K562 (cell line): ENCODE results near the gene CCDC97. TPM values are rescaled to one million over a fixed set of nuclear protein-coding genes. Genes with fewer than 3 reads are reported as not detected.

Source experiments
- ATF4 ChIP-seq: fragments of 450-650 bp; formaldehyde crosslinking; IDR thresholded peaks from 2 replicates; pipeline ENCODE4 v1.4.0; 2022; ENCODE audit warnings: mild to moderate bottlenecking, moderate library complexity
- BRD9 ChIP-seq: fragments of 450-650 bp; IDR thresholded peaks from 2 replicates; pipeline ENCODE4 v1.6.1; 2018; ENCODE audit warnings: low read depth; ENCODE audit not compliant: partially characterized antibody
- CREB1 ChIP-seq, 2 experiments: sonication (generic) in 1 of 2; formaldehyde crosslinking in 1 of 2; IDR thresholded peaks; 2 replicates each; pipeline versions ENCODE4 v1.6.1 to v1.8.0; 2012 to 2022; ENCODE audit warnings: inconsistent platforms in 1 of 2, mild to moderate bottlenecking in 1 of 2, missing genetic modification reagents in 1 of 2, moderate library complexity in 1 of 2
- ELK1 ChIP-seq: sonication (generic); formaldehyde crosslinking; IDR thresholded peaks from 2 replicates; pipeline ENCODE4 v1.8.1; 2022; ENCODE audit warnings: missing genetic modification reagents
- HBP1 ChIP-seq: fragments of 450-650 bp; formaldehyde crosslinking; IDR thresholded peaks from 2 replicates; pipeline ENCODE4 v1.4.0; 2022; ENCODE audit warnings: missing genetic modification characterization
- HNRNPK ChIP-seq: fragments of 200-400 bp; formaldehyde crosslinking; IDR thresholded peaks from one replicate; pipeline ENCODE4 v1.6.1; 2018; ENCODE audit warnings: mild to moderate bottlenecking, low read depth, low read length; ENCODE audit not compliant: poor library complexity, severe bottlenecking
- LARP7 ChIP-seq: fragments of 450-650 bp; IDR thresholded peaks from 2 replicates; pipeline ENCODE4 v1.6.1; 2016
- MAFG ChIP-seq: fragments of 450-650 bp; conservative IDR thresholded peaks from 2 replicates; pipeline ENCODE4 v1.6.1; 2016; ENCODE audit warnings: missing genetic modification characterization, missing compliant biosample characterization
- NR1H2 ChIP-seq: sonication (generic); formaldehyde crosslinking; IDR thresholded peaks from 2 replicates; pipeline ENCODE4 v1.4.0; 2020; ENCODE audit warnings: mild to moderate bottlenecking, missing genetic modification reagents
- NR4A1 ChIP-seq, 2 experiments: fragments of 250-450 bp in 1 of 2; fragments of 450-650 bp in 1 of 2; sonication (Bioruptor Pico) in 1 of 2; IDR thresholded peaks; 2 replicates each; pipeline versions ENCODE4 v1.4.0 to v1.6.1; 2016 to 2020; ENCODE audit warnings: mild to moderate bottlenecking in 2 of 2, missing compliant biosample characterization in 1 of 2, missing genetic modification characterization in 1 of 2, moderate library complexity in 1 of 2
- PHF21A ChIP-seq: fragments of 450-650 bp; IDR thresholded peaks from 2 replicates; pipeline ENCODE4 v1.6.1; 2017; ENCODE audit warnings: low read depth, borderline replicate concordance
- POLR2A ChIP-seq: fragments of 450-650 bp; conservative IDR thresholded peaks from 2 replicates; pipeline ENCODE4 v1.6.1; 2016
- RAD21 ChIP-seq, 2 experiments: fragments of 250-450 bp in 1 of 2; fragments of 450-650 bp in 1 of 2; sonication (Bioruptor Pico) in 1 of 2; formaldehyde crosslinking in 1 of 2; IDR thresholded peaks in 1 of 2; conservative IDR thresholded peaks in 1 of 2; 2 replicates each; pipeline versions ENCODE4 v1.4.0 to v1.8.0; 2020 to 2022; ENCODE audit warnings: mild to moderate bottlenecking in 2 of 2, moderate library complexity in 1 of 2
- TEAD2 ChIP-seq: fragments of 450-650 bp; IDR thresholded peaks from 2 replicates; pipeline ENCODE4 v1.6.1; 2016; ENCODE audit warnings: missing genetic modification characterization, control low read depth, missing compliant biosample characterization
- YY1 ChIP-seq, 3 experiments: IDR thresholded peaks; 2 replicates each; pipeline ENCODE4 v1.6.1; 2011; ENCODE audit warnings: low read length in 2 of 3, mild to moderate bottlenecking in 2 of 3, moderate library complexity in 2 of 3, borderline replicate concordance in 1 of 3, control low read depth in 1 of 3, low read depth in 1 of 3; ENCODE audit not compliant: insufficient read depth in 3 of 3, insufficient replicate concordance in 2 of 3, control insufficient read depth in 1 of 3, insufficient read length in 1 of 3; ENCODE audit errors: extremely low read depth in 1 of 3
- ZBTB12 ChIP-seq: fragments of 250-450 bp; sonication (Bioruptor Pico); IDR thresholded peaks from 2 replicates; pipeline ENCODE4 v1.4.0; 2020
- ZKSCAN3 ChIP-seq: fragments of 250-450 bp; sonication (Bioruptor Pico); IDR thresholded peaks from 2 replicates; pipeline ENCODE4 v1.4.0; 2020
- ZNF197 ChIP-seq: fragments of 200-800 bp; sonication (Bioruptor generic); IDR thresholded peaks from 2 replicates; pipeline ENCODE4 v1.6.1; 2016; ENCODE audit warnings: low read depth, missing genetic modification characterization, missing compliant biosample characterization
- ZNF24 ChIP-seq: fragments of 450-650 bp; IDR thresholded peaks from 2 replicates; pipeline ENCODE4 v1.6.1; 2016
- ZNF583 ChIP-seq: fragments of 250-450 bp; sonication (Bioruptor Pico); IDR thresholded peaks from 2 replicates; pipeline ENCODE4 v1.4.0; 2020
- ZSCAN29 ChIP-seq: fragments of 450-650 bp; IDR thresholded peaks from 2 replicates; pipeline ENCODE4 v1.6.1; 2017
- polyA plus RNA-seq, 8 experiments: library from polyadenylated mRNA; depleted of rRNA in 4 of 8; stranded (reverse) in 5 of 8; unstranded in 3 of 8; fragments of >200 nt; fragmentation: Nextera tagmentation in 2 of 8; fragmentation: Illumina TruSeq in 1 of 8; extraction: Ambion mirVana in 2 of 8; extraction: Trizol in 1 of 8; gene quantifications; 2 replicates each; pipeline versions ENCODE4 v1.2.1 to v1.2.3, GENCODE V29; 2011 to 2014; ENCODE audit warnings: inconsistent platforms in 1 of 8, missing spikeins in 1 of 8
- total RNA-seq, 7 experiments: library from RNA; depleted of rRNA in 6 of 7; stranded (reverse); fragments of >200 nt in 6 of 7; fragmentation: Illumina TruSeq in 2 of 7; extraction: Trizol in 2 of 7; gene quantifications; 2 replicates each; pipeline versions ENCODE4 v1.2.1 to v1.2.3, GENCODE V29; 2011 to 2021; ENCODE audit warnings: low replicate concordance in 1 of 7

Gene CCDC97
- total and polyA plus RNA-seq, 9 of the 15 experiments (the other 6 are each of a cell fraction or from before 2014, with no cell fraction given): 0.60 to 16.5 (median 7.0) TPM

- TF ChIP-seq RAD21 (CRISPR knock-in tag; conservative IDR thresholded peaks at IDR 0.05 in 1 of 2, IDR thresholded peaks at IDR 0.05 in 1 of 2) (no peak), ZKSCAN3 (CRISPR knock-in tag) (no peak), NR4A1 (CRISPR knock-in tag; IDR thresholded peaks at IDR 0.05) (no peak), NR4A1 (tag; IDR thresholded peaks at IDR 0.05) (no peak), ZNF197 (CRISPR knock-in tag) (no peak), ZNF583 (CRISPR knock-in tag) (no peak), ZNF24 (peak; percentile 70), POLR2A (peak; percentile 6; the same call in 1 of the 2 replicates), ELK1 (CRISPR knock-in tag) (no peak), ZSCAN29 (no peak), NR1H2 (CRISPR knock-in tag) (no peak), HNRNPK (no peak), BRD9 (no peak), PHF21A (no peak), MAFG (no peak), ZBTB12 (CRISPR knock-in tag) (no peak), LARP7 (no peak), HBP1 (CRISPR knock-in tag) (0 out of 2 replicates have a peak, but pooled peaks have one; percentile 36), YY1 (IDR thresholded peaks at IDR 0.05; ENCODE audit: borderline replicate concordance in 1 of 3, control insufficient read depth in 1 of 3, extremely low read depth in 1 of 3, insufficient read depth in 3 of 3, insufficient read length in 1 of 3, insufficient replicate concordance in 2 of 3, low read depth in 1 of 3, low read length in 2 of 3) (no peak), ATF4 (CRISPR knock-in tag) (0 out of 2 replicates have a peak, but pooled peaks have one; percentile 11), TEAD2 (tag) (no peak), CREB1 (IDR thresholded peaks at IDR 0.05) (no peak), CREB1 (CRISPR knock-in tag; IDR thresholded peaks at IDR 0.05) (no peak)
Measured at GRCh38 chr19:41324231-41324702, 14.3 kb downstream of the CCDC97 start (continued).
